ENCODE results near the gene CSNK1G3.

GRCh38 chr5:123610209-123610608 is 98.2 kb downstream of the CSNK1G3 start:
- TF ChIP-seq CTCF (IDR thresholded peaks at IDR 0.05; ENCODE audit: low read length) (no peak), EZH2 (IDR thresholded peaks at IDR 0.05; ENCODE audit: borderline replicate concordance, low read length) (no peak)
